ENCODE data around the gene PMVK.
"Not testable (repeated sequence)": the region's sequence is repeated elsewhere in the genome, so short reads cannot be mapped to it uniquely, and the experiment has no call there.

The PMVK gene

GRCh38 chr1:154936555-154937084 is at the start of gene PMVK:
Gene PMVK, minus strand, starts transcription at chr1:154936719. Its CDS starts 34 bp downstream, at chr1:154936685.
- Mint-ChIP-seq H3K27ac (peak within 1 kb of the TSS; percentile 100), H3K9me3 (no peaks in the 10 kb centered on the region), H3K4me1 (peaks cover 52% of the 10 kb centered on the region), H3K4me3 (peak within 1 kb of the TSS; percentile 96), H3K36me3 (peaks cover 27% of the 10 kb centered on the region)
- DNase-seq (ENCODE audit: low spot score in 2 of 2), result peak; percentile 86 to 99
- peak; percentile 90 for ATAC-seq

GRCh38 chr1:154983776-154984466 is 47.4 kb upstream of the PMVK start:
- ATAC-seq, result no peak
- Mint-ChIP-seq H3K4me3 (no peak overlapping the region), H3K36me3 (peaks cover 85% of the 10 kb centered on the region), H3K9me3 (no peaks in the 10 kb centered on the region), H3K27ac (no peak overlapping the region), H3K4me1 (peaks cover 9% of the 10 kb centered on the region)
- DNase-seq (ENCODE audit: low spot score in 2 of 2), result no peak

GRCh38 chr1:154982897-154983648 is 46.6 kb upstream of the PMVK start, which contains the start of gene FLAD1:
Gene FLAD1, plus strand, starts transcription at chr1:154983344. Its CDS starts 351 bp downstream, at chr1:154983695.
- Mint-ChIP-seq H3K4me1 (peaks cover under 1% of the 10 kb centered on the region), H3K9me3 (no peaks in the 10 kb centered on the region), H3K27ac (no peak within 1 kb of the TSS), H3K4me3 (no peak within 1 kb of the TSS), H3K36me3 (peaks cover 85% of the 10 kb centered on the region)
- peak; percentile 86 to 97 for DNase-seq (ENCODE audit: low spot score in 2 of 2)
- peak; percentile 100 for ATAC-seq

- no peaks in the 10 kb centered on the region for H3K9me3 Mint-ChIP-seq
- H3K4me3 Mint-ChIP-seq, result no peak overlapping the region
- no peak for DNase-seq (ENCODE audit: low spot score in 2 of 2)
- peaks cover 84% of the 10 kb centered on the region for H3K36me3 Mint-ChIP-seq
- ATAC-seq, result no peak
- peaks cover 7% of the 10 kb centered on the region for H3K4me1 Mint-ChIP-seq
- H3K27ac Mint-ChIP-seq, result no peak overlapping the region
Observed at GRCh38 chr1:154982341-154982740, 45.8 kb upstream of the PMVK start.

GRCh38 chr1:154978360-154978759 is 41.8 kb upstream of the PMVK start:
- Mint-ChIP-seq H3K9me3 (no peaks in the 10 kb centered on the region), H3K4me3 (no peak overlapping the region), H3K36me3 (peaks cover 49% of the 10 kb centered on the region), H3K27ac (no peak overlapping the region), H3K4me1 (peaks cover 9% of the 10 kb centered on the region)
- DNase-seq (ENCODE audit: low spot score in 2 of 2) (no peak), ATAC-seq (no peak)

GRCh38 chr1:154977762-154978161 is 41.2 kb upstream of the PMVK start:
- Mint-ChIP-seq H3K36me3 (peaks cover 49% of the 10 kb centered on the region), H3K4me1 (peaks cover 12% of the 10 kb centered on the region)
- not testable (repeated sequence) for H3K9me3 Mint-ChIP-seq; H3K4me3 Mint-ChIP-seq; ATAC-seq; DNase-seq (ENCODE audit: low spot score in 2 of 2); H3K27ac Mint-ChIP-seq

- H3K4me1 Mint-ChIP-seq, result peaks cover 32% of the 10 kb centered on the region
- DNase-seq (ENCODE audit: low spot score in 2 of 2) (peak; percentile 40 to 81), ATAC-seq (peak; percentile 35)
- peaks cover 31% of the 10 kb centered on the region for H3K36me3 Mint-ChIP-seq
- no peak overlapping the region for H3K27ac Mint-ChIP-seq
- no peak overlapping the region for H3K4me3 Mint-ChIP-seq
- H3K9me3 Mint-ChIP-seq, result no peaks in the 10 kb centered on the region
Observed at GRCh38 chr1:154975409-154976059, 39.0 kb upstream of the PMVK start.

GRCh38 chr1:154974808-154975408 is 38.4 kb upstream of the PMVK start:
- no peak overlapping the region for H3K27ac Mint-ChIP-seq
- DNase-seq (ENCODE audit: low spot score in 2 of 2), result peak; percentile 91 to 98
- ATAC-seq, result peak; percentile 72

GRCh38 chr1:154974102-154974807 is 37.7 kb upstream of the PMVK start, which contains the start of gene CKS1B:
Gene CKS1B, plus strand, starts transcription at chr1:154974681. Its CDS starts 65 bp downstream, at chr1:154974746.
- Mint-ChIP-seq H3K4me3 (no peak within 1 kb of the TSS), H3K4me1 (peaks cover 39% of the 10 kb centered on the region), H3K27ac (no peak within 1 kb of the TSS), H3K36me3 (peaks cover 29% of the 10 kb centered on the region), H3K9me3 (no peaks in the 10 kb centered on the region)
- ATAC-seq, result peak; percentile 90
- peak; percentile 85 to 97 for DNase-seq (ENCODE audit: low spot score in 2 of 2)

More at GRCh38 chr1:154974808-154975408, 38.4 kb upstream of the PMVK start:
- H3K36me3 Mint-ChIP-seq, result peaks cover 29% of the 10 kb centered on the region
- H3K4me3 Mint-ChIP-seq, result no peak overlapping the region
- peaks cover 33% of the 10 kb centered on the region for H3K4me1 Mint-ChIP-seq
- H3K9me3 Mint-ChIP-seq, result no peaks in the 10 kb centered on the region

GRCh38 chr1:154973344-154974101 is 37.0 kb upstream of the PMVK start:
- ATAC-seq, result peak; percentile 40
- Mint-ChIP-seq H3K27ac (no peak overlapping the region), H3K9me3 (no peaks in the 10 kb centered on the region)

GRCh38 chr1:154972517-154973343 is 36.2 kb upstream of the PMVK start:
- no peak for DNase-seq (ENCODE audit: low spot score in 2 of 2)
- peaks cover 51% of the 10 kb centered on the region for H3K4me1 Mint-ChIP-seq
- no peak overlapping the region for H3K4me3 Mint-ChIP-seq
- no peaks in the 10 kb centered on the region for H3K9me3 Mint-ChIP-seq
- ATAC-seq, result no peak
- H3K36me3 Mint-ChIP-seq, result peaks cover 29% of the 10 kb centered on the region
- no peak overlapping the region for H3K27ac Mint-ChIP-seq

More at GRCh38 chr1:154973344-154974101, 37.0 kb upstream of the PMVK start:
- H3K4me3 Mint-ChIP-seq, result no peak overlapping the region
- DNase-seq (ENCODE audit: low spot score in 2 of 2), result peak; percentile 86 to 98
- H3K4me1 Mint-ChIP-seq, result peaks cover 46% of the 10 kb centered on the region
- H3K36me3 Mint-ChIP-seq, result peaks cover 29% of the 10 kb centered on the region

GRCh38 chr1:154972213-154972516 is 35.6 kb upstream of the PMVK start:
- DNase-seq (ENCODE audit: low spot score in 2 of 2) (no peak), ATAC-seq (no peak)
- H3K4me1 Mint-ChIP-seq, result peaks cover 51% of the 10 kb centered on the region
- H3K4me3 Mint-ChIP-seq, result no peak overlapping the region
- no peaks in the 10 kb centered on the region for H3K9me3 Mint-ChIP-seq
- peaks cover 32% of the 10 kb centered on the region for H3K36me3 Mint-ChIP-seq
- no peak overlapping the region for H3K27ac Mint-ChIP-seq

GRCh38 chr1:154971341-154971998 is 35.0 kb upstream of the PMVK start:
- DNase-seq (ENCODE audit: low spot score in 2 of 2) (peak in 1 of 2 donors; percentile 50), ATAC-seq (no peak)
- Mint-ChIP-seq H3K4me3 (peak overlapping the region; percentile 43), H3K27ac (peak overlapping the region; percentile 93), H3K4me1 (peaks cover 51% of the 10 kb centered on the region), H3K36me3 (peaks cover 39% of the 10 kb centered on the region), H3K9me3 (no peaks in the 10 kb centered on the region)
